Measurements from ENCODE around the gene PGM5. TPM values are rescaled to one million over a fixed set of nuclear protein-coding genes. Genes with fewer than 3 reads are reported as not detected.
"Not testable (repeated sequence)": the region's sequence is repeated elsewhere in the genome, so short reads cannot be mapped to it uniquely, and the experiment has no call there.

PGM5 gene
- total RNA-seq = 1.2 and 2.2 TPM in 2 replicates
- polyA plus RNA-seq (2012) = 1.1 TPM

DNA sequence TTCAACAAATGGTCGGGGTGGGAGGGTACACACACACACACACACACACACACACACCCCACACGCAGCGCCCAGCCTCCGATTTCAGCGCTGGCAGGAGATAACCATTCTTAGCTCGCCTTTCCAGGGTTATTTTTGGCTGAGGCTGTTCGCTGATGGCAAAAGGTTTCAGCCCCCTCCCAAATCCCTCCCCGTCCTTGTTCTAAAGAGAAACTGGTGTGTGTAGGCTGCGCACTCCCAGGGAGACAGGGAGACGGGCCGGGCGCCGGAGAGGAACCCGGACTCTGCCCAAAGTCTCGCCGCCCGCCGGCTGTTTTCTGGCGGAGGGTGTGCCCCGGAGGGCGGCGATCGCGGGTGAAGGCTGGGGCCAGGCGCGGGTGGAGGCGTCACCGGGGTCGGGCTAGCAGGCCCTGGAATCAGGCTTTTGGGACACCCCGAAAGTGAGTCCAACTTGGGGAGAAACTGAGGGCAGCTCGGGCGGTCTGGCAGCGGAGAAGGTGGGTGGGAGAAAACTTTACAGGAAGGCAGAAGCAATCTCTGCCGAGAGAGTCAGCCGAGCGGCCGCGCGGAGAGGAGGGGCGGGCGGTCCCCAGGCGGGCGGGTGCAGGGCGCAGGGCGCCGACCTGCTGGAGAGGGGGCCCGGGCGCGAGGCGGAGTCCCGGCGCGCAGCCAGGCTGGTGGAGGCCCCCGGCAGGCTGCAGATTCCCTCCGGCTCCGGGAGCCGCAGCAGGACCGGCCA is at the start of gene PGM5:
Gene PGM5, plus strand, starts transcription at position 232 of the 739 bp plus-strand sequence. CDS start 517 bp downstream, outside the sequence.
- peak; percentile 13 for DNase-seq (ENCODE audit: low read depth)

DNA sequence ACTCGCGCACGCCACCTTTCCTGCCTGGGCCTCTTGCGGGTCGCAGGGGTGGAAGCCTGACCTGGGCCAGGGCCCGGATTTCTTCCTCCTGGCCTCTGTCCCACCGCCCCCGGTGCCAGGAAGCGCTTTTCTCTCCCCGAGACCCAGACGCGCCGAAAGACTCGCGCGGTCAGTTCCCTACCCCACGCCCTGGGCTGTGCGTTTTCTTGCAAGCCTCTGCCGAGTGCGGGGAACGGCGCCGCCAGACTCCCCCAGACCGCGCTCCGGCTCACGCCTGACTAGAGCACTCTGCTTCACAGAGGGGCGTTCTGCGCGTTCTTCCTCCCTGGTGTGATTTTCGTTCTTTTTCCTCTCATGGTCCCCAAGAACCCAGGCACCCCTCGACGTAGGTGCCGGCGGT is 49.3 kb upstream of the PGM5 start:
- DNase-seq (ENCODE audit: low read depth) = not testable (repeated sequence)

DNA sequence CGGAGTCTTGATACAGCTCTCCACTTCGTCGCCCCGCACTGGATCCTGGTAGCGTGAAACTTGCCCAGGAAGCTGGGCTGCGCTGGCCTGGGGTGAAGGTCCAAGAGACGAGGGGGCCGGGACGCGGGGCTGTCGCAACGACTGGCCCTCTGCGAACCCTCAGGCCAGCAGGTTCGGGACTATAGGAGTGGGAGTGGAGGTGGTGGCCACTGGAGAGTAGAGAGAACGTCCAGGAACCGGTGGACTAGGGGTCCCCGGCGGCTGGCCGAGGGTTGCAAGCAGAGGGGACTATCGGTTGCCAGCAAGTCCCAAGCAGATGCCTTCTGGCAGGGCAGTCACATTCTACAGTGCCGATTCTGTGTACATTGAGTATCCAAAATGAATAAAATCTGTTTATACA is 48.8 kb upstream of the PGM5 start:
- DNase-seq (ENCODE audit: low read depth) = not testable (repeated sequence)

DNA sequence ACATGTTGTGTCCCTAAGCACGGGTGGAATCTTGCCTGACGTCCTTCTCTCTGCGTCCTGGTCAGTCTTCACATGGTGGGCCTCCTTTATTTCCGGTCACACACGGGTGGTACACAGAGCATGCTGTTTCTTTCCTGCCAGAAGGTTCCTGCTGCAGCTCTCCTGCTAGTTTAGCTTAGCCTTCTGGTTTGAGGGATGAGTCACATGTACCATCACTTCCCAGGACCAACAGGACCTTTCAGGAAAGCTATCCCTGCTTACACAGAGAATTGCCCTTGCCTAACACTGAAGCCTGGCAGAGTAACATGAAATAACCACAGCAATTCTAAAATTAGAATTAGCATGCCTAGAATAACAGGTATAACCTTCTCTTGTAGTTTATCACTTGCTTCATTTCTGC is 45.2 kb upstream of the PGM5 start:
- not testable (repeated sequence) for DNase-seq (ENCODE audit: low read depth)

DNA sequence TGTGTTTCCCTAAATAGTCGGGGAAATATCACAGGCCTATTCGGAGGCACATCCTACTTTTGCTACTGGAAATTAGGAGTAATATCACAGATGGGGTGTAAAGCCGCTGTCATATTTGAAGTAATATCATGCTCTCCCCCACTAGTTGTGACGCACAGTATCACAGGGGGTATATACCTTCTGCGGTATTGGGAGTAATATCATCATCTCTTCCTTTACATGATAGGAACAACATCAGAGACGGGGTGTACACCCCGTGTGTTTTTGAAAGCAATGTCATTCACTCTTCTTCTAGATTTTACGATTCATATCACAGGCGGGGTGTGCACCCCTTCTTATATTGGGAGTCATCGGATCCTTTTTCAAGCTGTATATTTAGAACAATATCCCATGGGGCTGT is 38.2 kb upstream of the PGM5 start:
- DNase-seq (ENCODE audit: low read depth) = not testable (repeated sequence)

DNA sequence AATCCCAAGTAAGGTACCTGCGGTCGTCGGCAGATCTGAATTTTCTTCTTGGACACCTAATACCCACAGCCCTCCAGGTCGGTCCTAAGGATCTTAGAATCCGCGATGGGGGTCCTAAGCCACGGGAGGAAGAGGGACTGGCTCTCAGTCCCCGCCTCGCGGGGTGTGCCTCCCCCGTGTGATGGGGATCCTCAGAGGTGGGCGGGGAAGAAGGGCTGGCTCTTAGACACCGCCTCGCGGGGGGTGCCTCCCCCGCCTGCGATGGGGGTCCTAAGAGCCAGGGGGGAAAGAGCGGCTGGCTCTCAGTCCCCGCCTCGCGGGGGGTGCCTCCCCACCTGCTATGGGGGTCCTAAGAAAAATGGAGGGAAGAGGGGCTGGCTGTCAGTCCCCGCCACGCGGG is 32.7 kb upstream of the PGM5 start:
- DNase-seq (ENCODE audit: low read depth) = not testable (repeated sequence)

DNA sequence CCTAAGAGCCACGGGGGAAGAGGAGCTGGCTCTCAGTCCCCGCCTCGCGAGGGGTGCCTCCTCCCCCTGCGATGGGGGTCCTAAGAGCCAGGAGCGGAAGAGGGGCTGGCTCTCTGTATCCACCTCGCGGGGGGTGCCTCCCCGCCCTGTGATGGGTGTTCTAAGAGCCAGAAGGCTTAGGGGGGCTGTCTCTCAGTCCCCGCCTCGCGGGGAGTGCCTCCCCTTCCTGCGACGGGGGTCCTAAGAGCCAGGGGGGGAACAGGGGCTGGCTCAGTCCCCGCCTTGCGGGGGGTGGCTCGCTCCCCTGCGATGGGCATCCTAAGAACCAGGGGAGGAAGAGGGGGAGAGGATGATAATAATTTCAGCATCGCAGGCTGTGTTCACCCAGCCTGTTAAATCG is 31.9 kb upstream of the PGM5 start:
- not testable (repeated sequence) for DNase-seq (ENCODE audit: low read depth)

DNA sequence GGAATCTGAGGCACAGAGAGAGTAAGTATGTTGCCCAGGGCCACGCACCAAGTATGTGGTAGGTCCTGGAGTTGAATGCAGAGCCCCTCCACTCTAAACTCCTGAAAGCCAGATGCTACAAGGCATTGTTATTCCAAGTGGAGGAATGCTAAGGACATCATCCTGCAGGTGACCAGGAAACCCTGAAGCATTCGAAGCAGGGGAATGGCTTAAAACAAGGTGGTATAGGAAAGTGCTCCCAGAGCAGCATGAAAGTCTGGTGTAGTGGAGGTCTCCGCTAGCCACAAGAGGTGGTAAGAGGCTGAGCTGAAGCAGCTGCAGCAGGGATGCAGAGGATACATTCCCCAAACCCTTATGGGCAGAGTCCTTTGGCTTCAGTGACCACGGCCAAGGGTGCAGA is 27.3 kb upstream of the PGM5 start:
- DNase-seq (ENCODE audit: low read depth) = not testable (repeated sequence)

DNA sequence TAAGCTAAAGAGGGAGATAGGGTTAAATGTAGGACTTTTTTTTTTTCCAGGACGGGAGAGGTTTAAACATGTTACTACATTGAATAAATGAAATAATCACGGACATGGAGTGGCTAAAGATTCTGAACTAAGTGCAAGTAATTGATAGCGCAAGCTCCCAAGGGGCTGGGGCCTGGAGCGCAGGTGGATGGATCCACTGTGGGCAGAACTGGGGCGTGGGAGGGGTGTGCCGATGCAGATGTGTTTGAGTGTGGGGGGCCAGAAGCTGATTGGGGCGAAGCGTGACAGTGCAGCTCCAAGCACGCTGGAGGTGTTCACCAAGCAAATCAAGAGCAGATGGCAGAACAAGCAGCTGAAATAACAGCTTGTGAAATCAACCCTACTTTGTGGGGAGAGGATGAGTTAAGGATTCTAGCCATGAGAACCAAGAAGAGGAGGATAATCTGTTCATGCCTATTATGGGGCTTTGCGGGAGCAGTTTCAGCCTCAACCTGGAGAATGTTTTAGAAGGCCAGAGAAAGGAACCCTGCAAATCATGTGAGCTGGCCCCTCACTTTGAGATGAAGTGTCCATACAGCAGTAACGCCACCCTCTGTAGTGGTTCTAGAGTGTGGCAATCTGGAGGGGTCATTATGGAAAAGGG is 25.8 kb upstream of the PGM5 start:
- DNase-seq (ENCODE audit: low read depth) = peak; percentile 54

DNA sequence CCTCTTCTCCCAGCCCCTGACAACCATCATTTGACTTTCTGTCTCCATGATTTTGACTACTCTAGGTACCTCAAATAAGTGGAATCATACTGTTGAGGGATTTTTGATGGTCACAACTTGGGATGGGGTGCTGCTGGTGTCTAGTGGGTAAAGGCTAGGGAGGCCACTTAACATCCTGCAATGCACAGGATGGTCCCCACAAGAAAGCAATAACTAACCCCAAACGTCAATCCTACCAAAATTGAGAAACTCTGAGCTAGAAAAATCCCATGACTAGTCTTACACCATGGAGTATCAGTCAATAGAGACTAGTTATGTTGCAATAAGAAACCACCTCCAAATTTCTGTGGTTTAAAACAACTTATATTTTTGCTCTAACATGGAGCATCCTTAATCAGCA is 24.3 kb upstream of the PGM5 start:
- DNase-seq (ENCODE audit: low read depth) = not testable (repeated sequence)

DNA sequence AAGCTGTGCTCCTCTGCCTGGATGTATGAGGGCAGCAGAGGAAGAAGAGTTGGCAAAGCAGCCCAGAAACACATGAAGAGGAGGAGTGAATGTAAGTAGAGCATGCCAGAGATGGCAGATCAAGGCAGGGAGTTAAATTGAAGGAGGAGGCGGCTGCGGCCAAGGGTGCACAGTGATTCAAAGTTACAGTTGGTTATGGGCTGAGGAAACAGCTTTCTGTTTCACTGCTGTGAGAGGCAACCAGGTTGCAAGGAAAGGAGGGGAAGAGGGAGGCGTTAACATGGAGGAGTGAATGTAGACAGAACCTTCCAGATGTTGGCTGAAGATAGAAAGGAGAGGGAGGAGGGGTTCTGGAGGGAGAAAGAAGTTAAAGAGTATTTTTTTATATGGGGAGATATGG is 20.5 kb upstream of the PGM5 start:
- DNase-seq (ENCODE audit: low read depth) = not testable (repeated sequence)

DNA sequence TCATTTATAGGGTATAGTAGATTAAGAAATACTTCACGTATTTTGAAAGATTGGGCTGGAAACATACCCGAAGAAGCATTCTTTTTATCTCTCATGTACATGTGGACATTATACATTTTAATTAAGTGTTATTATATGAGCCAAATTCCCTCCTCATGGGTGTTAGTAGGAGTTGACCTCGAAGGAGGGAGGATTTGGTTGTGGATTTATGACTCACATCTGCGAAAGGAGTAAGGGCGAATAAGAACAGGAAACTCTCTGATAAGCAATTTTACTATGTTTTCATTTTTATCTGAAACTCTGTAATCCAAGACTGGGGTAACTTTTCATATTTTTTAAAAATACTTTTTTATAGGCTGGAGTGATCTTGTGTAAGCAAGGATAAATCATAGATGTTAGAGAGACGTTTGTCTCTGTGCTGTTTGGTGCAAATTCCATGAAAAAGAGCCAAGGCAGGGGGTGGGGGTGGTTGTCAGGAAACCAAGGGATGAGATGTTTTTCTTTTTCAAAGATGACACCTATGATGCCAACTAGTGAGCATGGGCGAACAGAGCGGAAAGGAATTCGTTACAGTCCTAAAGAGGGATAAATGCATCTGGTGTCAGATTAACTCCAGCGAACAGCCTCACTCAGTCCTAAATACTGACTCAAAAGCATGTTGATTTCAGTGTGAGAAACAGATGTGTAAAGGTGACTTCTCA is 19.6 kb upstream of the PGM5 start:
- not testable (repeated sequence) for DNase-seq (ENCODE audit: low read depth)

DNA sequence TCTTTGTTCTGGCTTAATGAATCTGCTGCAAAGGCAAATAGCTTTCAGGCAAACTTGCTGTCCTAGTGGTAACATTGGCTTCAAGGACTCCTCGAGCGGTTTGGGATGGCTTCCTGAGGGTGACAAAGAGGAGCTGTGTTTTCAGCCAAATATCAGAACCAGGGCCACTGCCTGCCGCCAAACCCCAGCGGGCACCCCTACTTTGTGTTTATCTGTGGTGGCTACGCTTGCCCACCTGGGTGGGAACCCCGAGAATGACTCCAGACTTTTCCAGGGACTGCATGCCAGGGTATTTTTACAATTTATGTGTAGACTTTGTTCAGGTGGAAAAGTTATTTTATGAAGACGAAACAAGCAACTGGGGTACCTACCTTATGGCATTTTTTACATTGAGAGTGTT is 18.4 kb upstream of the PGM5 start:
- DNase-seq (ENCODE audit: low read depth) = not testable (repeated sequence)

DNA sequence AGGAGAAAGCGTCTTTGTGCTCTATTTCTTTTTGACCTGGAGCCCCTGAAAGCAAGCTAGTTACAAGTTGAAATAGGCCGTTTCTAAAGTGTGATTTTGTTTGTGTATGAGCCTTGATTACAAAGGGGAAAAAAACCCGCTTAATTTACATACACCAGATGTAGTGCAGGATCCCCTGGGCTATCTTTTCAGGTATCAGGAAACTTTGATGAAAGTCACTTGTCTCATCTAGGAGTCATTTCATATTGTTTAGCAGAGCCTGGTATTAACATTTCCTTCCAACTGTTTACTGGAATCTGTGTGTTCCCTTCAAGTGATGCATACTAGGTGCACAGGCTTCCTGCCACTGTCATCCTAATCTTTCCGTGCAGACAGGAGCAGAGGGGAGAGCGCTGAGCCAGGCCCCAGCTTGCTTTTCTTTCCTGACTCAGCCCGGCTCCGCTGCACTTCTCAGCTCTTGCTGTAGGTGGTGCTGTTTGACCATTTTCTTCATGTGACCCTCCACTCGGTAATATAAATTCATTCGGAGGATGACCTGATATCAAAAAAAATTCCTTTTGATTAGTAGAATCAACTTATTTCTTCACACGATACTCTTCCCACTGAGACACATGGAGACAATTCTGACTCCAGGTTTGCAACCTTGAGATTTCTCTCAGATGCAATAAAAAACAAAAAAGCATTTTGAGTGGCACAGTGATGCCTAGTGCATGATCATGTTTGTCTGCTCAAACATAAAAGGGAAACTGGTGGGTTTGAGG is 14.0 kb upstream of the PGM5 start:
- not testable (repeated sequence) for DNase-seq (ENCODE audit: low read depth)

DNA sequence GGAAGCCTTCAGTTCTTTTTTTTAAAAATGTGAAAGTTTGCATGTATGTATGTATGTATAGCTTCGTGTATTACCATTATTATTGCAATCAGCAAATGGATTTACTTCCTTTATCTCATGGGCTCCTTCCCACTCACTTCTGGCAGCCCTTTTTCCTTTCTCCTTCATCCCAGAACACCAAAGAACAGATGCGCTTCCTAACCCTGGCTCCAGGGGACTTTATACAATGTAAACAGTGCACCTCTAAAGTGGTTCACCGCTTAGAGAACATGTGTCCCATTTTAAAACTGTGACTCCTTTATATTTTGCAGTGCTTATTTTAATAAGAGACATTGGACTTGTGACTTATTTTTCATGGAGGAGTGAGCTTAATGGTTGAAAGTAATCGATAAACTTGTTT is 13.2 kb upstream of the PGM5 start:
- DNase-seq (ENCODE audit: low read depth) = not testable (repeated sequence)

DNA sequence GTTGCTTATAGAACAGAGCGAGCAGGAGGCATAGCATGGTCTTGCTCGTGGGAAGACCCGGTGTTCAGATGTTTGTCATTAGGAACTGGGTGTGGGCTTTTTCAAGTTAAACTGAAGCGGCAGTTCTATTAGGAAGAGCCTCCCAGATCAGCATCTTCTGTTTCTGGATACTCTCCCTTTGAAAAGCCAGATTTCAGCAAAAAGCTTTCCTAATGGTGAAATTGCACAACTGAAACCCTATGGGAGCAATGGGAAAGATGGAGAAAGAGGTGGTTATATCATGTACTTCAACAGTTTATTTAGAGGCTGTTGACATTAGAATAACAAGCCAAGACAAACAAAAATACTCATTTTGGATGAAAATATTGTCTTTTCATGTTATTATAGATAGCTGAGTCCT is 12.4 kb upstream of the PGM5 start:
- not testable (repeated sequence) for DNase-seq (ENCODE audit: low read depth)

DNA sequence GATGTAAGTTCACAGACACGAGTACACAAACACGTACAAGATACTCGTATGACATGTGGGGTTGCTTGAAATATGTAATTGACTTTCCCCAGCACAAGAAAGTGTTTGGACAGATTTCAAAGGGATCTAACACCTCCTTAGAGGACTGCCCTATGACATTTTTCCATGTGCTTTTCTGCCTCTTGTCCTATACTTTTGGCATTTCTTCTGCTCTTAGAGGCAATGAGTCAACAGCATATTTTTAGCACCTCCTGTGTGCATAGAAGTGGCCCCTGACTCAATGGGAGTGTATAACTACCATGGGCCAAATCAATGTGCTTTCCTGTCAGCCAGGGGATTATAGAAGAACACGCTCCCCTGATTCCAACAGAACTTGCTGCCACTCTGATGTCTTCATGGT is 4.7 kb upstream of the PGM5 start:
- DNase-seq (ENCODE audit: low read depth) = not testable (repeated sequence)

DNA sequence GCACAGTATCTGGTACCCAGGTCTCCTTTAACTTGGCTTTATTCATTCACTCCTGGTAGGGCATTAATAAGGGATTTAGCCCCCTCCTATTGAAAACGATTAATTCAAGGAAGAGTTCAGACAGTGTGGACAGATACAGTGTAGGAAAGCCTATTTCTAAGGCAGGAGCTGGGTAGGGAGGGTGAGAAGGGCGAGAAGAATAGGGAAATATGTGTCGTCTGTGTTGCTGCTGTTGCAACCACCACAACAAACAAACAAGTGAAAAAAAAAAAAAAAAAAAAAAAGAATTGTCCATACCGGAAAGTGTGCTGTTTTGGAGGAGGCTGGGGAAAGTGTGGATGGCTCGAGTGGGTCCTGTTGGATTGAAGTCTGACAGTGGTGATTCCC is 425 bp upstream of the PGM5 start:
- DNase-seq (ENCODE audit: low read depth) = not testable (repeated sequence)

DNA sequence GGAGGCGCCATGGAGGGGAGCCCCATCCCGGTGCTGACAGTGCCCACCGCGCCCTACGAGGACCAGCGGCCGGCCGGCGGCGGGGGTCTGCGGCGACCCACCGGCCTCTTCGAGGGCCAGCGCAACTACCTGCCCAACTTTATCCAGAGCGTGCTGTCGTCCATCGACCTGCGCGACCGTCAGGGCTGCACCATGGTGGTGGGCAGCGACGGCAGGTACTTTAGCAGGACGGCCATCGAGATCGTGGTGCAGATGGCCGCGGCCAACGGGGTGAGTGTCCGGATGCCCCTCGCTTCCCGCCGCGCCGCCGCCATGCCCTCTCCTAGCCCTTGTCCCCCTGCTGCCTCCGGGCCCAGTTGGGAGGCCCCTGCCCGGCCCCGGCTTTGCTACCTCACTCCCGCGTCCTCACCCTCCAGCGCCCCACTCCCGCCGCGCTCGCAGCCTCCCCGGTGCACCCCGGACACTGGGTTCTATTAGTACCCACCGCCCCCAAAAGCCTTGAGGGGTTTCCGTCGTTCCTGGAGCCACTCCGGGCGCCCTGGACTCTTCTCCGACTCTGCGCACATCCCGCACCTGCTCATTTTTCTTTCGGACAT is 806 bp downstream of the PGM5 start:
- DNase-seq (ENCODE audit: low read depth) = not testable (repeated sequence)

DNA sequence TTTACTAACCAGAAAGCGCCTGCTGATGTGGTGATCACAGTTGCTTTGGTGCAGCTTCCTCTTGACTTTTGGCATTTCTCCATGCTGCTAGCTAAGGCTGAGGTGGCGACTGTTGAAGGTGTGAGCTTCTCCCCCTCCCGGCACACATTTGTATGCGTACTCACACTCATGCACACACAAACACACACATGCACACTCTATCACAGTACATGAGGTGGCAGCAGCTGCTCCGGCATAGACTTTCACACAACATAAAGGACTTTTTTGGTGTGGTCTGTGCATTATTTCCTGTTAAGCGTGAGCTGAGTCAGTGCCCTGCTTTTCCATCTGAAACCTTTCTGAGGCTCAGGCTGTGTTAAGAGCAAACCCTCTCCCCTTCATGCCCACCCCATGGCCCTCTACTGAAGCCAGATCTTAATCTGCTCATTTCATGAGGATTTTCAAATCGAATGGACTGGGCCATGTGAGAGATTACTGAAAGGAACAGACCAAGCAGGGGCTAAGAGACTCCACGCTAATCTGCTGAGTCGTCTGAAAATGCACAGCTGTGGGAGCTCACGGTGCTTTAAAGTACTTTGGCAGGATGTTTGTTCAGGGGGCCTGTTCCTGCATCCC is 10.6 kb downstream of the PGM5 start:
- DNase-seq (ENCODE audit: low read depth) = not testable (repeated sequence)
